Umbilical cord (tissue), 2 donors: Measurements from ENCODE around the gene ARL5A. TPM values are rescaled to one million over a fixed set of nuclear protein-coding genes. Genes with fewer than 3 reads are reported as not detected.

Source experiments
- DNase-seq: peaks from one replicate; pipeline ENCODE4 v3.0.0-alpha.2; 2015; ENCODE audit warnings: low spot score
- total RNA-seq: library from RNA; depleted of rRNA; stranded (reverse); fragments of >200 nt; gene quantifications from one replicate; pipeline ENCODE4 v1.2.3, GENCODE V29; 2014; ENCODE audit warnings: low replicate concordance; ENCODE audit not compliant: insufficient read depth

ARL5A gene
- total RNA-seq, 1 donor from 2014 or later: 103 TPM

DNA sequence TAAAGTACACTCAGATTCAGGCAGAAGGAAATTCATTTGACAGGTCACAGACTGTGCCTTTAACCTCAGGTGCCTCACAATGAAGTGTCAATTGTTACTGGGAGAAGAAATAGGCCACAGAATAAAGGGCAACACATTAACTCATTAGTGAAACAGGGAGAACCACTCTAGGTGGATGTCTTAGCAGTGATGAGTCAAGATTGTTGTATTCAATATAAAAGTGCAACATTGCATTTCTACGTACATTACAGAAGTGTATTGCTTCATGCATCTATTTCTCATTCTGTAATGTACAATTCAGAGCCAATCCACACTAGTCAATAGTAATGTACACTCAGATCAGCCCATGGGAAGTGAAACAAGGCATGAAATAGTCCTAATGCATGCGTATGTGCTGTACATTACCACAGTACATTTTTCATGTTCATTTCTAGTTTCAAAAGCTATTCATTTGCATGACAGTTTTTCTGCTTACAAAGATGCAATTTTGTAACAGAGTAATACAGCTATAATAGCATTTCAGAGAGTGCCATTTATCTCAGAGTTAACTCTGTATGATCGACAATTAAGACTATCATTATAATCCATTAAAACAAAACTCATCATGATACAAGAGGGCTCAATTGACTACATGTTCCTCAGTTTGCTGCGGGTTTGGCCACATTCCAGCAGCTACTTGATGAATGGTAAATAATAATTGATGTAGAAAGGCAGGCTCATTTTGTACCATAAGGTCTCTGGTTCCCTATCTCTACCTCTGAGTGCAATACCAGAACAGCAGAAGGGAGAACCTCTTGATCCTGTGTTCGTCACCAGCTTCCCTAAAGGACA, 12.2 kb upstream of the ARL5A start:
- DNase-seq: no peak

GRCh38 chr2:151837926-151838325, 9.7 kb upstream of the ARL5A start:
- DNase-seq: no peak

DNA sequence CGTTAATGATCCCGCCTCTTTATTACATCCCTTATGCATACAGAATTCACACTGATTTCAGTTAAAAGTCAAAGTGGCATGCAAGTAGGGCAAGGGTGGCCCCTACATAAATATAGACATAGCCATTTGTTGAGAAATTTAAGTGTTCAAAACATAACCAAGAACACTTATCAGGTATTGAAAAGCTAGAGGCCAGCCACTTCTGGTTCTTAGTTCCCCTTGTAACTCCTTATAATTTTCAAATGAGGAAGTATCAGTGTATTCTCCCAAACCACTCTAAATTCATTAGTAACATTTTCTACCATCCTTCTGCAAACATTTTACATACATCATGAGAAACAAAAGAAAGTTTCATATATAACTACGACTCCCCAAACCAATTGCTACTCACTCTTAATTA, 5.8 kb upstream of the ARL5A start:
- no peak for DNase-seq

DNA sequence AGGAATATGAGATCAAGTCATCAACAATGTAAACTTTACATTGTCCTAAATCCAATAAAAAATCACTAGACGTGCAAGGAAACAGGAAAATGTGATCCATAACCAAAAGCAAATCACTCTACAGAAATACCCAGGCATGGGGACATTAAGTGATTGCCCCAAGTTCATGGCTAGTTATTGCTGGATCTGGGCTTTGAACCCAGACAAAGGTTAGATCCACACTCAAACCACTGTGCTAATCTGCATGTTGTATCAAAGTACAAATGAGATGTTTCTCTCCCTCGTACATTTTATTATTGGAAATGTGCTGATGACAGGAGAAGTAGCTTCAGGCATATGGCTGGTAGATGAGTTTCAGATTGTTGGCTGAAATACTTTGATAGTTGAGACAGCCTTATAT, 2.7 kb upstream of the ARL5A start:
- no peak for DNase-seq

GRCh38 chr2:151828890-151829324, 686 bp upstream of the ARL5A start:
- DNase-seq: no peak

GRCh38 chr2:151827564-151828142, 568 bp downstream of the ARL5A start:
- peak; percentile 33 for DNase-seq

DNA sequence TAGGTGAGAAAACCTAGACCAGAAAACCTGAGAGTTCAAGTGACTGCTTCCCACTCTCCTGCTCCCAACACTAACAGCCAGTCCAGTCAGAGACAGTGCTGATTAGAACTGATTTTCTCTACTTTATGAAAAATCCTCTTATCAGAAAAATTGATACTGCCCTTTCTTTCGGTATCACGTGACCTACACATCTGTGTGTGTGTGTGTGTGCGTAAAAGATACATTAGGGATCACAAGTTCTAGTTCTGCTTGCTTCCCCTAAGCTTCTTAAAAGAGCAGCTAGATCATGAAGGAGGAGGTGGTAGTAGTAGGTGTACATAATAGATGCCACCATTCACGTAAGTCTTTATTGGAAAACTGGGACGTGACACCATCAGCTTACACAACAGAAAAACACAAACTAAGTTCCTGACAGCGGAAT, 1.5 kb downstream of the ARL5A start:
- peak; percentile 36 for DNase-seq

- no peak for DNase-seq
Measured at GRCh38 chr2:151824886-151825285, 3.3 kb downstream of the ARL5A start.

- DNase-seq: no peak
Measured at GRCh38 chr2:151823651-151824050, 4.6 kb downstream of the ARL5A start.

GRCh38 chr2:151819920-151820319, 8.3 kb downstream of the ARL5A start:
- no peak for DNase-seq

DNA sequence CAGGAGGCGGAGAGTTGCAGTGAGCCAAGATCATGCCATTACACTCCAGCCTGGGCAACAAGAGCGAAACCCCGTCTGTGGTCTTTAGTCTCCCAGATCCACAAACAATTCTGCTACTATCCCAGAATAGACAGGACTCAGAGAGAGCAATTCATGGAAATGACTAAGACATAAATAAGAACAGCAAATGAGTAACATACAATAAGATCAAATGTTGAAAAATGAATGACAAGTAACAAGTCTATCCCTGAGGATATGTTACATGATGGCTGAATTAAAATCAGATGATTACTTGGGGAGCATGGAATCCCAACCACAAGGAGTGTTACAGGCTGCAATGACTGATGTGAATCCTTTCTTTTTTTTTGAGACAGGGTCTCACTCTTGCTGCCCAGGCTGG, 10.3 kb downstream of the ARL5A start:
- no peak for DNase-seq

- no peak for DNase-seq
Measured at GRCh38 chr2:151816843-151817242, 11.4 kb downstream of the ARL5A start.

GRCh38 chr2:151815821-151816489, 12.3 kb downstream of the ARL5A start:
- no peak for DNase-seq

DNA sequence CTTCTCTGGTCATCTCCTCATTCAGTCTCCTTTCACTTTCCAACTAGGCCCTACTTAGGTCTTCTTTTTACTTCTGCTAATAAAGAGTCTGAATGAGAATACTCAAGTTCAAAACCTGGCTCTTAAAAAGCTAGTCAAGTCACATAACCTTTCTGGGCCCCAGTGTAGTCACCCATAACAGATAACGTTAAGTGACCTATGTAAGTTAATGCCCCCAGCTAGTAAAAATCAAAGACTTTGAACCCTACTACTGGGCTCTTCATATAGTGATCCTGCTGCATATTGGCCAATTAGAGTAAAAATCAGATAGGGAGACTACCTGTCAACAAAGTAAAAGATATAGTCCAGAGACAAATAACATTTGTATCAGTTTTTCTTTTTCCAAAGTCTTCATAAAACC, 17.7 kb downstream of the ARL5A start:
- no peak for DNase-seq

DNA sequence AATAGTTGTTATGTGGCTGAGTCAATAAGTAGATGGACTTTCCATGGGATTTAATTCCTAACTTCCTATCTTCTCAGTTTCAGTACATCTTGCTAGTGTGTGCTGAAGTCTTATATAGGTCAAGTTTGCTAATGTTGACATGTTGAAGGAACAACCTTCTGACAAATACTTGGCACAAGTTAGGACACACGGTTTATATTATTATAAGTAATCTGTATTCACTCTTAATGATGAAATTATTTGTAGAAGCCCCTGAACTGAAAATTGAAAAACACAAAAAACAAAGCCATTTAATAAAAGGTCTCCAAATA, 19.2 kb downstream of the ARL5A start:
- no peak for DNase-seq

DNA sequence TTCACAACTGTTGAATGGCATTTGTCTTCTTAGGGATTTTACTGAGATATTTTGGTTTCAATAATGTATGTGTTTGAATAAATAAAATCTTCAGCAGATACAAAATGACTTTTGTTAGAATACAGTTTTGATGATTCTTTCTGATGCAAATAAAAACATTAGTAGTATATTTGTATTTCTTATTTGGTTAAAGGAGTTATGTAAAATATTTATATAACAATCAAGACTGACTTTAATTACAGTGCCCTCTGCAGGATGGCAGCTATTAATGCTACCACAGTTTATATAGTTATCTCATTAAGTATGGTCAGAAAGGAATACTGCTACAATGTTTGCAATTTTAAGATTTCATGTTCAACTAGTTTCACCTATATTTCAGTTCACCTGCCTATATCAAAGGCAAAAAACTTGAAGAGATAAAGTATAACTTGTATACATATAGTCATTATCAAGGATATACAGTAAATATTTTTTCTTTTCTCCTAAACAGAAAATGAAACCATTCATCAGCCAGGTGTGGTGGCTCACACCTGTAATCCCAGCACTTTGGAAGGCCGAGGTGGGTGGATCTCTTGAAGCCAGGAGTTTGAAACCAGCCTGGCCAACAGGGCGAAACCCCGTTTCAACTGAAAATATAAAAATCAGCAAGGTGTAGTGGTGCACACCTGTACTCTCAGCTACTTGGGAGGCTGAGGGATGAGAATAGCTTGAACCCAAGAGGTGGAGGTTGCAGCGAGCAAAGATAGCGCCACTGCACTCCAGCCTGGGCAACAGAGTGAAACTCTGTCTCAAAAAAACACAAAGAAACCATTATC, 19.8 kb downstream of the ARL5A start:
- peak; percentile 15 for DNase-seq

DNA sequence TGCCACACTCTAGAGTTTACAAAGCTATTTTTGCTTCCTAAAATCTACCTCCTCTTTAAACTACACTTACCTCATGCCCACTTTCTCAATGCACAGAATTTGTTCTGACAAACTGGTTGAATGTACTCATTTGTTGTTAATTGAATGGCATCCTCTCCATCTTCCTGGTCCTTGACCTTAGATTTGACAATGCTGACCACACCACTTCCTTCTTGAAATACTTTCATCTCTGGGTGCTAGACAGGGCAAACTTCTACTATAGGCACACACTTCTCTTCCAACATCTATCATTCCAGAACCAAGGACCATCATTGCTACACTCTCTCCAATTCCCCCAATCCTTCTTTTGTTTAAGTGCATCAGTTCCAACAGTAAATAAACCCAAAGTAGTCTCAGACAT, 22.3 kb downstream of the ARL5A start:
- DNase-seq: no peak

DNA sequence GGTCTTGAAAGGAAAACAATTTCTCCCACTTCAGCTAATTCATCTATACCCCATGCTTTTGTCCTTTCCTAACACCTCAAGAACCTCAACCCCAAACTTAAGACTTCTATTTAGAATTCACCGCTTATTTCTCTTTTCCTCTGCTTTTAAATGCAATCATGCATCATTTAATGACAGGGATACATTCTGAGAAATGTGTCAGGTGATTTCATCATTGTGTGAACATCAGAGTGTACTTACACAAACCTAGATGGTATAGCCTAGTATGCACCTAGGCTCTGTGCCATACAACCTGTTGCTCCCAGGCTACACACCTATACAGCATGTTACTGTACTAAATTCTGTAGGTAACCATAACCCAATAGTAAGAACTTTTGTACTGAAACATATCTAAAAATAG, 22.9 kb downstream of the ARL5A start:
- DNase-seq: no peak

DNA sequence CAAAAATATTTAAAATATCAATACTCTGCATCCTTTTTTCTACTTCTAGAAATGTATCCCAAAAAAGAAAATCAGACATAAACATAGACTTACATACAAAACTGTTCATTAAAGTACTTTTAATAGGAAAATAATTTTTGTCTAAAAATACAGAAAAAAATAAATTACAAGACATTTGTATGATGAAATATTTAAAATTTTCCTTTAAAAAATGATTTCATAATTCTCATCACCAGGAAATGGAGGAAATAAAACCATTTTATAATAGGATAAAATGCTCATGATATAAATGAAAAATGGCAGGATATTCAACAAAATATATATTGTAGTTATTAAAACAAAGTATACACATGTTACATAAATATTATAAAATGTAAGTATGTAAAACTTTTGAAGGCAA, 24.4 kb downstream of the ARL5A start:
- no peak for DNase-seq

GRCh38 chr2:151802315-151802714, 25.9 kb downstream of the ARL5A start:
- DNase-seq: no peak

- no peak for DNase-seq
Measured at GRCh38 chr2:151799886-151800292, 28.3 kb downstream of the ARL5A start.

GRCh38 chr2:151796774-151797173, 31.4 kb downstream of the ARL5A start:
- no peak for DNase-seq
